Measurements from ENCODE around the gene FAM118A. TPM values are rescaled to one million over a fixed set of nuclear protein-coding genes. Genes with fewer than 3 reads are reported as not detected.
"Not testable (repeated sequence)": the region's sequence is repeated elsewhere in the genome, so short reads cannot be mapped to it uniquely, and the experiment has no call there.

The FAM118A gene
- total RNA-seq, 1 experiment from 2014 or later: 20.3 TPM

DNA sequence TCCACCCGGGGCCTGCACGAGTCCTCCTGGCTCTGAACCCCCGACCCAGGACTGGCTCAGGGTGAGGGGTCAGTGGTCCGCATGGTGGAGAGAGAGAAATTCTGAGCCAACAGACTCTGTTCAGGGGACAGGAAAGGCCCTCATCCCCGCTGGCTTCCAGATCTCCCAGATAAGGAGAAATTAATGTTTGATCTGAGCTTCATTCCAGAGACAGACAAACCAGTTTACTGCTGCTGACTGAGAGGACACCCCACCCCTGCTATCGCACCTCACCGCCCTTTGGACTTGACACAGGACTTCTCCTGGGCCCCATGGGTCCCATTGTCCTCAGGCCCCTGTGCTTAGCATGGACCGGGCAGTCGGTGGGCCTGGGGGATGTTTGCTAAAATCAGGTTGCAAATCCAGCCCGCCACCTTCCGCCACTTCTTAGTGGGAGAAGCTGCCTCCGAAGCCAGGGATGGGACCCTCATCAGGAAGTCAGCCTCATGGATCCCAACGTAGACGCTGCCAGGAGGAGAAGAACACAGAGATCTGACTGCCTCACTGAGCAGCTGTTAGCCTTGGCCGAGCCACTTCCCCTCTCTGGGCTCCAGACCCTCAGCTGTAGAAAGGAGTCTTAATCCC, 36.2 kb upstream of the FAM118A start:
- H3K9ac ChIP-seq (ENCODE audit: low read length): no peak overlapping the region
- H2AFZ ChIP-seq (ENCODE audit: low read length): no peak overlapping the region
- H3K4me2 ChIP-seq (ENCODE audit: low read length): no peak overlapping the region
- H3K36me3 ChIP-seq (ENCODE audit: low read depth, low read length): no peaks in the 10 kb centered on the region
- peaks cover 6% of the 10 kb centered on the region for H3K4me1 ChIP-seq (ENCODE audit: insufficient read depth, low read length)
- intact Hi-C loops (cut with micrococcal nuclease): no loop called here
- H3K9me3 ChIP-seq (ENCODE audit: low read length): no peaks in the 10 kb centered on the region
- CTCF ChIA-PET: no interaction called here
- H3K27me3 ChIP-seq (ENCODE audit: low read length): no peaks in the 10 kb centered on the region
- H3K4me3 ChIP-seq (ENCODE audit: low read length): no peak overlapping the region
- ATAC-seq (no peak), DNase-seq (no peak)
- no peak for TF ChIP-seq EZH2phosphoT487 (IDR thresholded peaks at IDR 0.05; ENCODE audit: borderline replicate concordance, low read length)
- TF ChIP-seq, protein P1, sequence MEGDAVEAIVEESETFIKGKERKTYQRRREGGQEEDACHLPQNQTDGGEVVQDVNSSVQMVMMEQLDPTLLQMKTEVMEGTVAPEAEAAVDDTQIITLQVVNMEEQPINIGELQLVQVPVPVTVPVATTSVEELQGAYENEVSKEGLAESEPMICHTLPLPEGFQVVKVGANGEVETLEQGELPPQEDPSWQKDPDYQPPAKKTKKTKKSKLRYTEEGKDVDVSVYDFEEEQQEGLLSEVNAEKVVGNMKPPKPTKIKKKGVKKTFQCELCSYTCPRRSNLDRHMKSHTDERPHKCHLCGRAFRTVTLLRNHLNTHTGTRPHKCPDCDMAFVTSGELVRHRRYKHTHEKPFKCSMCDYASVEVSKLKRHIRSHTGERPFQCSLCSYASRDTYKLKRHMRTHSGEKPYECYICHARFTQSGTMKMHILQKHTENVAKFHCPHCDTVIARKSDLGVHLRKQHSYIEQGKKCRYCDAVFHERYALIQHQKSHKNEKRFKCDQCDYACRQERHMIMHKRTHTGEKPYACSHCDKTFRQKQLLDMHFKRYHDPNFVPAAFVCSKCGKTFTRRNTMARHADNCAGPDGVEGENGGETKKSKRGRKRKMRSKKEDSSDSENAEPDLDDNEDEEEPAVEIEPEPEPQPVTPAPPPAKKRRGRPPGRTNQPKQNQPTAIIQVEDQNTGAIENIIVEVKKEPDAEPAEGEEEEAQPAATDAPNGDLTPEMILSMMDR (conservative IDR thresholded peaks at IDR 0.05; ENCODE audit: low read depth, low read length): no peak
- BruUV-seq (replicated peaks): no TSS peak
- POLR2A ChIA-PET (ENCODE audit: unreplicated experiment): no interaction called here
- no peaks in the 10 kb centered on the region for H3K9me2 ChIP-seq (replicated peaks; ENCODE audit: low read length)
- H3F3A ChIP-seq (ENCODE audit: low read length, unreplicated experiment): no peaks in the 10 kb centered on the region
- H4K20me1 ChIP-seq (ENCODE audit: low read length): no peaks in the 10 kb centered on the region
- no peak overlapping the region for H3K27ac ChIP-seq (ENCODE audit: low read length)
- no peaks in the 10 kb centered on the region for H3K79me2 ChIP-seq (ENCODE audit: low read length)

DNA sequence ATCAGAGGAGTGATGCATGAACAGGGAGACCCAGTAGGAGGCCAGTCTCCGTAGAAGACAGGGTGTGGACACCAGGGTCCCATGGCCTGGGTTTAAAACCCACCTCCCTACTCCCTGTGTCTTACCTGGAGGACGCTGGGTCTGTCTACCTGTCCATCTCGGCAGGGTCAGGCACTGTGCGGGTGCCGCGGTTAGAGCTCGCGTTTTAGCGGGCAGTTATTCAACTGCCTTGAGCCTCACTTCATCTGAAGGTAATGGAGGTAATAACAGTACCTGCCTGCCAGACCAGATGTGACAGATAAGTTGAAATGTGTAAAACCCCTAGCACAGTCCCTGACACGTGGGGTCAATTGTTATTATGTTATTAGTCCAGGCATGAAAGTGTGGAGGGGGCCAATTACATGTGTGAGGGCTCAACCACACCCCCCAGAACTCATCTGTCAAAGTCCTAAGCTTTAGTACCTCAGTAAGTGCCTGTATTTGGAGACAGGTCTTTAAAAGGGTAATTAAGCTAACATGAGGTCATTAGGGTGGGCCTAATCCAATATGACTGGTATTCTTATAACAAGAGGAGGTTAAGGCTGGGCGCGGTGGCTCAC, 33.1 kb upstream of the FAM118A start:
- BruUV-seq (replicated peaks): no TSS peak
- CTCF ChIA-PET: no interaction called here

DNA sequence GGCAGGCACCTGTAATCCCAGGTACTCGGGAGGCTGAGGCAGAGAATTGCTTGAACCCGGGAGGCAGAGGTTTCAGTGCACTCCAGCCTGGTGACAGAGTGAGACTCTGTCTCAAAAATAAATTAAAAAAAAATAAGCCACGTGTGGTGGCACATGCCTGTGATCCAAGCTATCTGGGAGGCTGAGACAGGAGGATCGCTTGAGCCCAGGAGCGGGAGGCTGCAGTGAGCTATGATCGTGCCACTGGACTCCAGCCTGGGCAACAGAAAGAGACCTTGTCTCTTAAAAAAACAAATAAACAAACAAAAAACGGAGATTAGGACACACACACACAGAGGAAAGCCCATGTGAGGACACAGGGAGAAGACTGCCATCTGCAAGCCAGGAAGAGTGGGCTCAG, 32.0 kb upstream of the FAM118A start:
- peaks cover 24% of the 10 kb centered on the region for H3K4me1 ChIP-seq (ENCODE audit: insufficient read depth, low read length)
- H2AFZ ChIP-seq (ENCODE audit: low read length); ATAC-seq; H3K79me2 ChIP-seq (ENCODE audit: low read length); H3K9me3 ChIP-seq (ENCODE audit: low read length); H3F3A ChIP-seq (ENCODE audit: low read length, unreplicated experiment); H3K27ac ChIP-seq (ENCODE audit: low read length); H4K20me1 ChIP-seq (ENCODE audit: low read length); CTCF ChIA-PET; intact Hi-C loops (cut with micrococcal nuclease); H3K4me2 ChIP-seq (ENCODE audit: low read length); POLR2A ChIA-PET (ENCODE audit: unreplicated experiment); H3K9ac ChIP-seq (ENCODE audit: low read length); DNase-seq; H3K36me3 ChIP-seq (ENCODE audit: low read depth, low read length); H3K27me3 ChIP-seq (ENCODE audit: low read length); BruUV-seq (replicated peaks); H3K4me3 ChIP-seq (ENCODE audit: low read length); H3K9me2 ChIP-seq (replicated peaks; ENCODE audit: low read length): not testable (repeated sequence)

More for the DNA sequence above, 33.1 kb upstream of the FAM118A start:
- ATAC-seq (no peak), DNase-seq (no peak)
- intact Hi-C loops (cut with micrococcal nuclease): no loop called here
- H3K4me3 ChIP-seq (ENCODE audit: low read length): no peak overlapping the region
- H2AFZ ChIP-seq (ENCODE audit: low read length): no peak overlapping the region
- POLR2A ChIA-PET (ENCODE audit: unreplicated experiment): no interaction called here
- H3K79me2 ChIP-seq (ENCODE audit: low read length): no peaks in the 10 kb centered on the region
- H3K4me2 ChIP-seq (ENCODE audit: low read length): no peak overlapping the region
- no peaks in the 10 kb centered on the region for H4K20me1 ChIP-seq (ENCODE audit: low read length)
- H3K9me2 ChIP-seq (replicated peaks; ENCODE audit: low read length): no peaks in the 10 kb centered on the region
- no peak overlapping the region for H3K27ac ChIP-seq (ENCODE audit: low read length)
- no peaks in the 10 kb centered on the region for H3F3A ChIP-seq (ENCODE audit: low read length, unreplicated experiment)
- H3K4me1 ChIP-seq (ENCODE audit: insufficient read depth, low read length): peaks cover 24% of the 10 kb centered on the region
- TF ChIP-seq, protein P1 (conservative IDR thresholded peaks at IDR 0.05; ENCODE audit: low read depth, low read length): no peak
- TF ChIP-seq EZH2phosphoT487 (IDR thresholded peaks at IDR 0.05; ENCODE audit: borderline replicate concordance, low read length): no peak
- TF ChIP-seq EZH2 (IDR thresholded peaks at IDR 0.05; ENCODE audit: low read length, unreplicated experiment): no peak
- no peaks in the 10 kb centered on the region for H3K27me3 ChIP-seq (ENCODE audit: low read length)
- no peaks in the 10 kb centered on the region for H3K9me3 ChIP-seq (ENCODE audit: low read length)
- no peaks in the 10 kb centered on the region for H3K36me3 ChIP-seq (ENCODE audit: low read depth, low read length)
- no peak overlapping the region for H3K9ac ChIP-seq (ENCODE audit: low read length)
